HG02884 (cell line): ENCODE results near the gene PPOX.
A peak's percentile ranks its signal among the peaks of the same experiment; 100 is the strongest.

Source experiments
- ATAC-seq: cut with Tn5 transposase; IDR thresholded peaks from one replicate; pipeline ENCODE4 v1.9.1; 2021; ENCODE audit warnings: mild to moderate bottlenecking, moderate library complexity; ENCODE audit not compliant: unreplicated experiment

The PPOX gene

DNA sequence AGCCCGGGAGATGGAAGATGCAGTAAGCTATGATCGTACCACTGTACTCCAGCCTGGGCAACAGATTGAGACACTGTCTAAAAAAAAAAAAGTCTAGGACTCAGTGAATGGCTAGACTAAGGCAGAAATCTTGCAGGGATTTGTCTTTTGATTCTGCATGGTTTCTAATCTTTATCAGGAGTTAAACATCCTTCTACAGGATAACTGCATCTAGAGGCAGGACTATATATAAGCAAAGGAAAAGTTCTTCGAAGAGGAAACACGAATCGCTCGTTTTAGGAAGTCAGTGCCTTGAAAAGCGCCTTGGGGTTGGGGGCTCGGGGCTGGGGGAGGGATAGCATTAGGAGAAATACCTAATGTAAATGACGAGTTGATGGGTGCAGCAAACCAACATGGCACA, 13.1 kb upstream of the PPOX start:
- no peak for ATAC-seq

DNA sequence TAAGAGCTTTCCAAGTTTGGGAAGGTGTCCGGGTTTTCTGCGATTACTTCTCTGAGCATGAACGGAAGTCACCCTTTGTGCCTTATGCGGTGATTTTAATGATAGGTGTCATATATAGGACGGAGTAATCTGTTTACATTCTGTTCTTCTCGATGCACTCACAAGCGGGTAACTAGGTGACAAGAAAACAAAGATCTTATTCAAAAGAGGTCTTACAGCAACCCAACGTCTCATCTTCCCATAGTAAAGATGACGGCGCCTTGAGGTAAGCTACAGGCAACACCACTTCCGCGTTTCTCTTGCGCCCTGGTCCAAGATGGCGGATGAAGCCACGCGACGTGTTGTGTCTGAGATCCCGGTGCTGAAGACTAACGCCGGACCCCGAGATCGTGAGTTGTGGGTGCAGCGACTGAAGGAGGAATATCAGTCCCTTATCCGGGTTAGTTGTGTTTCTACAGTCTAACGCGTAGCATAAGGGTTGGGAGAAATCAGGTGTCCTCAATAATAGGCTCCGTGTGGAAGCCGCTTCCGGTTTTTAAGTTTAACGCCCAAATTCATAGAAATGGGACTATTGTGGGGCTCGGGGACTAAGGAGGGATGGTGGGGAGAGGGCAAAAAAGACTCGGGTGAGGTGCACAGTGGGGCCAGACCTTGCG, 12.4 kb upstream of the PPOX start, which contains the start of gene UFC1:
Gene UFC1 (plus strand): TSS at position 297 of the 656 bp plus-strand sequence. CDS start 20 bp downstream, at position 317.
- ATAC-seq, result peak; percentile 80

DNA sequence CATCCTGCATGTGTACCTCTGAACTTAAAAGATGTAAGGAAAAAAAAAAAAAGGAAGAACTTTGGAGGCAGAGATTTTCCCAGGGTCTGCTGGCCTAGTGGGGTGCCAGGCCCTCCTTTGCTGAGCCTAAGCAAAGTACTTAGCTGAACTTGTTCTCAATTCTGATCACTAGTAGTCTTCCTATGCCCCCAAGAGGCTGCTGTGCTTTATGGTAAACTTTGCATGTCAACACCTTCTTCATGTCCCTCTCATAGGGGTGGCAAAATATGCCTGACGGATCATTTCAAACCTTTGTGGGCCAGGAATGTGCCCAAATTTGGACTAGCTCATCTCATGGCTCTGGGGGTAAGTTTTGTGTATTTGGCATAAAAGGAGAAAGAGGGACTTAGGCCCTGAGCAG, 8.4 kb upstream of the PPOX start:
- no peak for ATAC-seq

DNA sequence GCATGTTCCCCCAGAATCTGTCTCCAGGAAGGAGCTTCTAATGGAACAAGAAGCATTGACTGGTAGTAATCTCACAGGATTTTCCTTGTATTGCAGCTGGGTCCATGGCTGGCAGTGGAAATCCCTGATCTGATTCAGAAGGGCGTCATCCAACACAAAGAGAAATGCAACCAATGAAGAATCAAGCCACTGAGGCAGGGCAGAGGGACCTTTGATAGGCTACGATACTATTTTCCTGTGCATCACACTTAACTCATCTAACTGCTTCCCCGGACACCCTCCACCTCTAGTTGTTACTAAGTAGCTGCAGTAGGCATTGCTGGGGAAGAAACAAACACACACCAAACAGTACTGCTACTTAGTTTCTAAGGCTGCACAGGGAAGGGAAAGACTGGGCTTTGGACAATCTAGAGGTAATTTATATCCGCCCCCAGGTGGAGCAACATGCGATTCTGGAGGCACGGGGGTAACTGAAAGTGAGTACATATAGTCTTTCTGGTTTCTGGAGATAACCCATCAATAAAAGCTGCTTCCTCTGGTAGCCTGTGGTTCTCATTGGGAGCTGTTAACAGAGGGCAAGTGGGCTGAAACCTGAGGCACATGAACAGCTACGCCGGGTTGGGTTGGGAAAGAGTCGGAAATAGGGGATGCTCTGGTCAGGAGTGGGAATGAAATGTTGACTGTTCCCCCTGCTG, 7.8 kb upstream of the PPOX start:
- ATAC-seq, result no peak

DNA sequence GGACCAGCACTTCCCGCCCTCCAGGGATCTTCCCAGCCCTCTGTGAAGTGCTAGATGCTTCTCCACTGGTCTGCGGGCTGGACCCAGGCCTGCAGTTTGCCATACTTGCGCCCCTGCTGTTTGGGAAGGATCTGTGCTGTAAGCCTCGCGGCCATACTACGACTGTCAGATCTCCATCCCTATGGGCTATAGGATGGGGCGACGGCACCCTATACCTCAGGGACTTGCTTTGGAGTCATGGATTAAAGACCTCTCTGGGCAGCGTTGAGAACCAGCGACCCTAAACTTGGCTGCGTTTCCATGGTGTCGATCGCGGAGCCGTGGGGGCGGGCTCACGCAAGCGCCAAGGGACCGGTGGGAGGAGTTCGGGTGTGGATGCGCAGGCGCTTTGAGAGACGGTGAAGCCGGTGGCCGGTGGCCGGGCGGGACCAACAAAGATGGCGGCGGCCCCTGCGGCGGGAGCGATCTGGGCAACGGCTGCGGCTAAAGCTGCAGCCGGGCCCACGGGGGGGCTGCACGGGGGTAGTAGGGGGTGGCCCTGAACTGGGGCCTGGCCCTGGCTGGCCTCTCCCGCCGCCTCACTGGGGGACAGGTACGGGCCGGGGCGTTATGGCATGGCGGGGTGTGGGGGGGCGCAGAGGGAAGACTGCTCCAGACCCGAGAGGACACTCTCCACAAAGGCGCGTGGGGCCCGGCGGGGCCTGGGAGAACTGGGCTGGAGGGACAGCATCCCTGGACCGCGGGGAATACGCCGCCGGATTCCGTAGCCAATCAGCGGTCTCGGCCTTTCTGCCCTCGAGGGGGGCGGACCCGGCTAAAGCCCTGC, 6.9 kb upstream of the PPOX start, which contains the start of gene USP21:
Gene USP21 (plus strand): TSS at position 414 of the 826 bp plus-strand sequence. CDS start 1,141 bp downstream, outside the sequence.
- peak; percentile 92 for ATAC-seq

DNA sequence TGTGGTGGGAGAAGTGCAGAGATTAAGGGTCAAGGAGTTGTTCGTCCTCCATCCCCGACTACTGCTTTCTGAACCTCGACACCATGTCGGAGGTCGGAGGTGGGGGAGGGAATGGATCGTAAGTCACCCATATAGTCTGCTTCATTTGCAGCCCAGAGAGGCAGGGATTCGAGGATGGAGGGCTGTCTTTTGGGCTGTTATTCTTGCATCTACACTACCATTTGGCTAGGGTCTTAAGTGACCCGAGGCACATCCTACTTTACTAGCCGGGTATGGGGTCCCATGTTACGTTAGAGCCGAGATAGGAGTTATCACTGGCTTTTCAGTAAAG, 6.3 kb upstream of the PPOX start:
- no peak for ATAC-seq

DNA sequence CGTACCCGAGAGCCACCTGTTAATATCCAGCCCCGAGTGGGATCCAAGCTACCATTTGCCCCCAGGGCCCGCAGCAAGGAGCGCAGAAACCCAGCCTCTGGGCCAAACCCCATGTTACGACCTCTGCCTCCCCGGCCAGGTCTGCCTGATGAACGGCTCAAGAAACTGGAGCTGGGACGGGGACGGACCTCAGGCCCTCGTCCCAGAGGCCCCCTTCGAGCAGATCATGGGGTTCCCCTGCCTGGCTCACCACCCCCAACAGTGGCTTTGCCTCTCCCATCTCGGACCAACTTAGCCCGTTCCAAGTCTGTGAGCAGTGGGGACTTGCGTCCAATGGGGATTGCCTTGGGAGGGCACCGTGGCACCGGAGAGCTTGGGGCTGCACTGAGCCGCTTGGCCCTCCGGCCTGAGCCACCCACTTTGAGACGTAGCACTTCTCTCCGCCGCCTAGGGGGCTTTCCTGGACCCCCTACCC, 5.5 kb upstream of the PPOX start:
- ATAC-seq, result no peak

DNA sequence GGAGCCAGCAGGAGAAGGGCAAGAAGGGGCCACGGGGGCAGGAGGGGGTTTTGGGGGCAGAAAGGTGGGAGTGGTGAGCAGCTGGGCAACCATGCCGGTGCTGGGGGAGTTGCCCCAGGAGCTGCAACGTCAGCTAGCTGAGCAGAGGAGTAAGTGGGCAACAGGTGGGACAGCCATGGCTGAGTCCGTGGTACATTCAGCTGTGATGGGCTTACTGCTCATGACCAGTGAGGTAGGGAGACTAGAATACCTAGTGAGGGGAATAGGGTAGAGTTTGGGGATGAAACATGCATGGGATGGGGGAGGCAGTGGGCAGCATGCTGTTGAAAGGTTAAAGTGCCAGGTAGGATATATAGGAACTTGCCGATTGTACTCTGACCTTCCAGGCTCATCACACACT, 4.6 kb upstream of the PPOX start:
- ATAC-seq, result no peak

DNA sequence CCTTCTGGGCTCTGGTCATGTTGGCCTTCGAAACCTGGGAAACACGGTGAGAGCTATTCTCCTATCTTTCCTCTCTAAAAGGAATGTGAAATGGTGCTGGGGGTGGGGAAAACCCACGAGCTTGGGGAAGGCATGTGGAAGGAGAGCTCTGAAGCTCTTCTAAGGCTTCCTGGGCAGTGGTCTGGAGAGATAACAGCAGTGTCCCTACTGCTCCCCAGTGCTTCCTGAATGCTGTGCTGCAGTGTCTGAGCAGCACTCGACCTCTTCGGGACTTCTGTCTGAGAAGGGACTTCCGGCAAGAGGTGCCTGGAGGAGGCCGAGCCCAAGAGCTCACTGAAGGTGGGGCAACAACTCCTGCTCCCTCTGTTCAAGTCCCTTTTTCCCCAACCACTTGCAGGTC, 4.2 kb upstream of the PPOX start:
- ATAC-seq, result no peak

DNA sequence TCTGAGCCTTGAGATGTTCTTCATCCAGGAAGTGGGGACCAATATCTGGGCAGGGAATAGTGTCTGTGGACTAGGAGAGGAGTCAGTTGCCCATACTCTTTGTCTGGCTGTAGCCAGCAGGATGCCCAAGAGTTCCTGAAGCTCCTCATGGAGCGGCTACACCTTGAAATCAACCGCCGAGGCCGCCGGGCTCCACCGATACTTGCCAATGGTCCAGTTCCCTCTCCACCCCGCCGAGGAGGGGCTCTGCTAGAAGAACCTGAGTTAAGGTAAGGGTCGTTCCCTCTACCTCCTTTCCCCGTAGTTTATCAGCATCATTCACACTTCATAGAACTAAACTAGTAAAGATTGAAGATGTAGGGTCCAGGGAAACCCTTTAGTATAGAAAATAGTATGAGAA, 3.4 kb upstream of the PPOX start:
- ATAC-seq, result no peak

DNA sequence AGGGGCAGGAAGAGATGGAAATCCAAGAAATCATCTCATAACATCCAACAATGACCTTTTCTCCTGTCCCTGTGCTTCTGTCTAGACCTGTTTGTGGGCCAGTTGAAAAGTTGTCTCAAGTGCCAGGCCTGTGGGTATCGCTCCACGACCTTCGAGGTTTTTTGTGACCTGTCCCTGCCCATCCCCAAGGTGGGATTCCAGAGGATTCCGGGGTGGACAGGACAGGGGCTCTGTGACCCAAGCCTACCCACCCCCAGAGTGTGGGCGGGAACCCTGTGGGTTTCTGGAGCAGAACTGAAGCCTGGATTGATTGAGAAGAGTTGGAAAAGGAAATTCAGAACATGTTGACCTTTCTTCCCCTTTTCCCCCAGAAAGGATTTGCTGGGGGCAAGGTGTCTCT, 2.4 kb upstream of the PPOX start:
- ATAC-seq, result no peak

DNA sequence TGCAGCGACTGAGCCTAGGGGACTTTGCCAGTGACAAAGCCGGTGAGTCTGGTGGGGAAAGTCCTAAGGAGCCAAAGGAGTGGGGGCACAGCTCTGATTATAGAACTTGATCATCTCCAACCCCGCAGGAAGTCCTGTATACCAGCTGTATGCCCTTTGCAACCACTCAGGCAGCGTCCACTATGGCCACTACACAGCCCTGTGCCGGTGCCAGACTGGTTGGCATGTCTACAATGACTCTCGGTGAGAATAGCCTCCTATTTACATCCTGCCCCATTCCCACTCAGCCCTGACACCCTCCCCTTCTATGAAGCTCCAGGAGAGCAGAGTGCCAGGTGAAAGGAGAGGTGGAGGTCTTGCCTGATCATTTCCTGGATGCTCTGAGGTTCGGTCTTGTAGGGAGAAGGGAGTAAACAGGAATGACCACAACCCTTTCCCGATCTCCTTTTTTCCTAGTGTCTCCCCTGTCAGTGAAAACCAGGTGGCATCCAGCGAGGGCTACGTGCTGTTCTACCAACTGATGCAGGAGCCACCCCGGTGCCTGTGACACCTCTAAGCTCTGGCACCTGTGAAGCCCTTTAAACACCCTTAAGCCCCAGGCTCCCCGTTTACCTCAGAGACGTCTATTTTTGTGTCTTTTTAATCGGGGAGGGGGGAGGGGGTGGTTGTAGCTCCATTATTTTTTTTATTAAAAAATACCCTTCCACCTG, 1.2 kb upstream of the PPOX start:
- ATAC-seq, result no peak

DNA sequence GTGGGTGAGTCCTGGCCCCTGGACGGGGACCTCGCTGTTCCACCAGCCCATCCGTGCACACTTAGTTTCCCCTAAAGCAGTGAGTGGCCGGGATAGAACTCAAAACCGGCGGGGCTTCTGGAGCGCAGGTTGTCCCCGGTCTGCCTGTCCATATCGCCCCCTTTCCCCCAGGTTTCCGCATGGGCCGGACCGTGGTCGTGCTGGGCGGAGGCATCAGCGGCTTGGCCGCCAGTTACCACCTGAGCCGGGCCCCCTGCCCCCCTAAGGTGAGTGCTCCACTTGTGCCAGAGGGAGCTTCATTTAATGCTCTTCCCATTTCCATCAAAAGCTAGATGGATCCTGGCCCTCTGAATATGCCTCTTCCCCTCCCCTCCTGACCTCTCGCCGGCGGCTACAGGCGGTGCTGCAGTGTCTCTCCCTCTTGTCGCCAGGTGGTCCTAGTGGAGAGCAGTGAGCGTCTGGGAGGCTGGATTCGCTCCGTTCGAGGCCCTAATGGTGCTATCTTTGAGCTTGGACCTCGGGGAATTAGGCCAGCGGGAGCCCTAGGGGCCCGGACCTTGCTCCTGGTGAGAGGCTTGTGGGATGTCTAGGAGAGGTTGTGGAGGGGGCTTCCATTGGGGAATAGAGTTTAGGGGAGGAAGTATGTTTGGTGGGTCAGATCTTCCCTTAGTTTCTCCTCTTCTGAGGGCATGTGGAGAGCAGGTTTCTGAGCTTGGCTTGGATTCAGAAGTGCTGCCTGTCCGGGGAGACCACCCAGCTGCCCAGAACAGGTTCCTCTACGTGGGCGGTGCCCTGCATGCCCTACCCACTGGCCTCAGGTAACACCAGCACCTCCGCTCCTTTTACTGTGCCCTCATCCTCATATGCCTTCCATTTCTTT, 683 bp downstream of the PPOX start:
- ATAC-seq, result peak; percentile 5

DNA sequence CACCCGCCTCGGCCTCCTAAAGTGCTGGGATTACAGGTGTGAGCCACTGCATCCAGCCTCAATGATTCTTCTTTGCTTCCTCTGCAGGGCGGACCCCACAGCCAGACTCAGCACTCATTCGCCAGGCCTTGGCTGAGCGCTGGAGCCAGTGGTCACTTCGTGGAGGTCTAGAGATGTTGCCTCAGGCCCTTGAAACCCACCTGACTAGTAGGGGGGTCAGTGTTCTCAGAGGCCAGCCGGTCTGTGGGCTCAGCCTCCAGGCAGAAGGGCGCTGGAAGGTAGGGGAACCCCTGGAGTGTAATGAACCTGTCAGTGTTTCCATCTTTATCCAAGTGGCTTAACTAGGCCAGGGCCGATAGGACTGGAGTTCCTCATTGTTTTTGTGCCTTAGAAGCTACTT, 2.7 kb downstream of the PPOX start:
- ATAC-seq, result no peak

DNA sequence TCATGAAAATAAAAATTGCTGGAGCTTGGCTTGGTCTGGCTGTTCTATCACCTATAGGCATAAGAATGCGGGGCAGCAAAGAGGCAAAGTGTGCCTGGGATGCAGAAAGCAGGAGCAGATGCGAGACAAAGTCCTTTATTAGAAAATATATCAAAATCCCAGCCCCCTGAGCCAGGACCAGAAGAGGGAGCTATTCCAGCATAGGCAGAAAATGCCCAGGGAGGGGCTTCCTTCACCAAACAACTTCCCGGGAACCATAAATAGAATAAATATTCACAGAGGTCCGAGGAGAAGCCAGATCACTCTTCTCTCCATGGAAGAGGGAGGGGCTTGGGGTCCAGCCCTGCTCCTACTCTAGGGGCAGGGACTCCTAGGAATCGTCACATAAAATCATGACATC, 5.0 kb downstream of the PPOX start:
- no peak for ATAC-seq

DNA sequence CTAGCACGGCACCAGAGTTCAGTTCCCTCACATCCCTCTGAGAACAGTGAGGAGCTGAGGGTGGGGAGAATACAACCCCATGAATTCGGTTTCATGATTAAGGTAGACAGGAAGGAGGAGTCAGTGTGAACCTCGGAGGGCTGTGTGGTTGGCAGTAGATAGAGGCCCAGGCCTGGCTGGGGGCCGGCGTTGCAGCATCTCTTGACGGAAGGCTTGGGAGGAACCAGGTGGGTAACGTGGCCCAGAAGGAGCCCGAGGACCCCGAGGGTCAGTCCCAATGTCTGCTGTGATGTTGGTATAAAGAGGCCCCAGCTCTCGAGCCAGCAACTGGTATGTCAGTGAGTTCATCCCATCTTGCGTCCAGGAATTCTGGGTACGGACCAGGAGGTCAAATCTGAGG, 5.5 kb downstream of the PPOX start:
- ATAC-seq, result no peak

DNA sequence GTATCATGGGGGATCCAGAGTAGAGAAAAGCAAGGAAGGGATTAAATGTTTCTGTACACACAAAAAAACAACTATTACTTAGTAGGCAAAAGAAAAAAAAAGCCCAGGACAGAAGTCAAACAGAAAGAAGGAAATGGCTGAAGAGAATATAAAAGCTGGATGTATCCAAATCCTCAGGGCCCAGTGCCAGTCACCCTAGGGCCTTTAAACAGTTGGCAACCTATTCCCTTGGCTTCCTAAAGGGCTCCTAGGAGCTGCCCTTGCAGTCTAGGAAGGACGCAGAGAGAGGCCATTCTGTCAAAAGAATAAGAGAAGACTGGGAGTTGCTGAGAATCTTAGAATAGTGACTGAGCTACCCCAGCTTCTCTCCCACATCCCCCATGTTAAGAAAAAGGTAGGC, 6.1 kb downstream of the PPOX start:
- no peak for ATAC-seq

DNA sequence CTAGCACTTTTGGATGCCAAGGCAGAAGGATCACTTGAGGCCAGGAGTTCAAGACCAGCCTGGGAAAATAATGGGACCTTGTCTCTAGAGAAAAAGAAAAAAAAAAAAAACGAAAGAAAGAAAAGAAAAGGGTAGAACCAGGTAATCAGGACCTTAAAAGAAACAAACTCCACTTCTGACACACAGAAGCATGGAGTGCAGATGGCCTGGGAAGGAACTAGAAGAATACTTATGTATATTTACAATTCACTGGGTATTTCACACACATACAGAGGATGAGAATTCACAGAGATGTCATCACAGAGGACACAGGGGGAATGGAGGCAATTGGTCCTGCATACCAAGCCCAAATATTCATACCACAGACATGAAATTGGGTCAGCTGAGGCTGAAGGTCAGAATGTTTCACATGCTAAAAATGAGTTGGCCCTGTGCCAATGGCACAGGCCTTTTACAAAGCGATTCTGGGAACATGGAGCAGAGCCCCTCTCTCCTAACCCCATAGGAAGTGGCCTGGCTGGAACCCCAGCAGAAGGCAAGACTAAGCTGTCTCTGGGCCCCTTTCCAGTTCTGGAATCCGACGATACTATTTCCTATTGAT, 6.7 kb downstream of the PPOX start:
- ATAC-seq, result no peak

DNA sequence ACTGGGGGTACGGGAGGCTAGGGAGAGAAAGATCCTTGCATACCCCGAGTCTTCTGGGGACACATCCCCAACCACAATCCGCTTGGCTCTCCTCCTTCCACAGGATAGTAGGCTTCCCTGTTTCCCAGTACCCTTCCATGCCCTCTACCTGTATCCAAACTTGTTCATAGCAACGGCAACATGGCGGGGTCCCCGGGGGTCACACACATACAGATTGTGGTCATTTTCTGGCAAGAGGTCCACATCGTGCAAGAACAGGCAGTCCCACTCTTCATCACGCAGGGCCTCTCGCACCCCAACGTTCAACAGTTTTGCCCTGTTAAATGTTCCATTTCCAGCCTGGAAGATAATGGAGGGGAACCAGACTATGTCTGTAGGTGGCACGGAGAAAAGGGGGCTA, 7.5 kb downstream of the PPOX start:
- ATAC-seq, result no peak

DNA sequence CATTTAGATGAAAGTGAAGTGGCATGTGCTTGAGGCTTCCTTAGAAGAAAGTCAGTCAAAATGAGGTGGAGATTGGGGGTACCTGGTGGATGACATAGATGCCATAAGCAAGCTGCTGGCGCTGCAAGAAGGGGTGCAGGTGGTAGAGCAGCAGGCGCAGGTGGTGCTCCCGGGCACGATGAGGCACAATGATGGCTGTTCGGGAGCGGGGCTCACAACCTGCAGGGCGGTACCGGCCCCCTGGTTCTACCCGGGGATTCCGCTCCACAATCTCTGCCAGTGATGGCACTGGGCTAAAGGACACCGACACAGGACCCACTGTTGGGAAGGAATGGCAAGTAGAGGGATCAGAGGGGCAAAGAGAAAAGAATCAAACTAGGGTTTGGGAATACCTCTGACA, 8.7 kb downstream of the PPOX start:
- no peak for ATAC-seq
